NCI-H1048 (cell line): ENCODE measurements around the gene ACE.

Source experiments
- DNase-seq: peaks from one replicate; lab custom pipeline; 2025; lab: John Stamatoyannopoulos, UW

ACE gene

GRCh38 chr17:63491413-63491812, 14.6 kb downstream of the ACE start:
- DNase-seq, result no peak

- no peak for DNase-seq
Observed at GRCh38 chr17:63491977-63492618, 15.2 kb downstream of the ACE start.

- DNase-seq, result no peak
Observed at GRCh38 chr17:63492940-63493339, 16.1 kb downstream of the ACE start.

- no peak for DNase-seq
Observed at GRCh38 chr17:63493411-63493810, 16.6 kb downstream of the ACE start.

GRCh38 chr17:63494300-63494928, 17.6 kb downstream of the ACE start:
- no peak for DNase-seq

GRCh38 chr17:63495491-63495890, 18.6 kb downstream of the ACE start:
- no peak for DNase-seq

GRCh38 chr17:63496177-63496576, 19.3 kb downstream of the ACE start:
- DNase-seq, result no peak

- DNase-seq, result no peak
Observed at GRCh38 chr17:63496663-63497400, 20.0 kb downstream of the ACE start.

- no peak for DNase-seq
Observed at GRCh38 chr17:63497708-63498483, 21.0 kb downstream of the ACE start.

- no peak for DNase-seq
Observed at GRCh38 chr17:63498626-63499195, 21.9 kb downstream of the ACE start.

GRCh38 chr17:63500543-63501390, 23.9 kb downstream of the ACE start:
- DNase-seq, result no peak

- DNase-seq, result no peak
Observed at GRCh38 chr17:63503341-63503705, 26.5 kb downstream of the ACE start.

GRCh38 chr17:63504261-63504660, 27.4 kb downstream of the ACE start:
- DNase-seq, result no peak

- DNase-seq, result no peak
Observed at GRCh38 chr17:63505341-63505740, 28.5 kb downstream of the ACE start.

- DNase-seq, result no peak
Observed at GRCh38 chr17:63506627-63507026, 29.8 kb downstream of the ACE start.

- no peak for DNase-seq
Observed at GRCh38 chr17:63511331-63511730, 34.5 kb downstream of the ACE start.

- DNase-seq, result no peak
Observed at GRCh38 chr17:63512388-63512787, 35.5 kb downstream of the ACE start.

- no peak for DNase-seq
Observed at GRCh38 chr17:63512896-63513644, 36.2 kb downstream of the ACE start.

- no peak for DNase-seq
Observed at GRCh38 chr17:63514477-63514876, 37.6 kb downstream of the ACE start.

- DNase-seq, result no peak
Observed at GRCh38 chr17:63514974-63515373, 38.1 kb downstream of the ACE start.

- no peak for DNase-seq
Observed at GRCh38 chr17:63515426-63515825, 38.6 kb downstream of the ACE start.
